NAMALWA (cell line): ENCODE measurements around the gene CBX6.
A peak's percentile ranks its signal among the peaks of the same experiment; 100 is the strongest.

ENCODE experiments used
- DNase-seq: peaks from one replicate; pipeline ENCODE4 v3.0.0-alpha.2; 2015; ENCODE audit warnings: low spot score

CBX6 gene

DNA sequence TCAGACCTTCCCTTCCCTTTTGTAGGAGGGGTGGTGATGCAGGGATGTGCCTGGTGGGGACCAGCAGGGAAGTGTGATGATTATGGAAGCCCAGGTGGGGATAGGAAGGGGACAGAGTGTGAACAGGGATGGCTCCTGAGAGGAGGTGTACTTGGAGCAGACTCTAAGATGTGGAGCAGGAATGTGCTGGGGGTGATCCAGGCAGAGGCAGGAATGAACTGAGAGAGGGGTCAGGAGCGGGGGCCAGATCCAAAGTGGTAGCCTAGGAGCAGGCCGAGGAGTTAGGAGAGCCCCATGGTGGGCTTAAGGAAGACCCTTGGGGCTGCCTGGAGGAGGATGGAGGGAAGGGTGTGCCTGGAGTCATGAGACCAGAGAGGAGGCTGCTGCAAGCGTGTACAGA is 31.9 kb downstream of the CBX6 start:
- no peak for DNase-seq

- DNase-seq, result no peak
Measured at GRCh38 chr22:38839686-38840085, 32.3 kb downstream of the CBX6 start.

GRCh38 chr22:38837414-38837928 is 34.5 kb downstream of the CBX6 start:
- DNase-seq, result no peak

GRCh38 chr22:38835888-38836301 is 36.1 kb downstream of the CBX6 start:
- no peak for DNase-seq

- no peak for DNase-seq
Measured at GRCh38 chr22:38834991-38835390, 37.0 kb downstream of the CBX6 start.

DNA sequence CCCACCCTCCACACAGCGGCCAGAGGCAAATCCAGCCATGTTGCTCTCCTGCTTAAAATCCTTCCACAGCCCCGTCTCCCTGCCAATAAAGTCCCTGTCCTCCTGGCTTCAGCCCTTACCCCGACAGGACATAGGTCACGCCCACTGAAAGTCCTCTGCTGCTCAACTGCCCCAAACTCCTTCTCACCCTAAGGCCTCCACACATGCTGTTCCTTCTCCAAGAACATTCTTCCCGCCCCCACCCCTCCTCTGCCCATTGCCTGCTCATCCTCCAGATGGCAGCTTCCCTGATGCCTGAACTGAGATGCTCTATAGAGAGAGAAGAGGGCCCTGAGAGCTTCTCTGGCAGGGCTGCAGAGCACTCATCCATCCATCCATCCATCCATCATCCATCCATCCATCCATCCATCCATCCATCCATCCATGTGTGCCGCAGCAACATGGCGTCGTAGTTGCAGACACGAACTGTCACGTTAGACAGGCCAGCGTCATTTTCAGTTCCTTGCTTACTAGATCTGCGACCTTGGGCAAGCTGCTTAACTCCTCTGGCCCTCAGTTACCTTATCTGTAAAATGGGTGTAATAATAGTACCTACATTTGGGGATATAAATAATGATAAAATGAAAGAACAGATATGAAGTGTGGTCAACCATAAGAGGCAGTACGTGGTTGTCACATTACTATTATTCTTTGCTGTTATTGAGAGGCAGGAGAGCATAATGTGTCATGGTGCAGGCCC is 37.6 kb downstream of the CBX6 start:
- no peak for DNase-seq

DNA sequence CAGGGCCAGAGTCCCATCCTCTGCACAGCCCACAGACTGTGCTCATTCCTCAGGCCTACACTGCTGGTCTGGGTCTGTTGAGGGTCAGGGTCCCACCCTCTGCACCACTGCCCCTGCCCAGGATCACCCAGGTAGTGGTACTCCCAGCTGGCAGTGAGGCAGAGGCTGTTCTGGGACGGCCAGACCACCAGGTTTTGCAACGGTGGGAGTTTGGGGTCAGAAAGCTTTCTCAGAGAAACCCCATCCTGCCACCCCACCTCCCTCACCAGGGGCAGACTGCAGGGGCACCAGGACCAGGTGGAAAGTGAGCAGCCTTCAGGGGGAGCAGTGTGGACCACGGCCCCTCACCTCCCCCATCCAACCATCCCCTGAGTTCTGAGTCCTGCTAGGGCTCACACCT is 39.0 kb downstream of the CBX6 start:
- DNase-seq, result no peak

- no peak for DNase-seq
Measured at GRCh38 chr22:38832005-38832978, 39.7 kb downstream of the CBX6 start.

GRCh38 chr22:38831166-38831945 is 40.7 kb downstream of the CBX6 start:
- DNase-seq, result no peak

GRCh38 chr22:38830845-38831108 is 41.2 kb downstream of the CBX6 start:
- DNase-seq, result no peak

DNA sequence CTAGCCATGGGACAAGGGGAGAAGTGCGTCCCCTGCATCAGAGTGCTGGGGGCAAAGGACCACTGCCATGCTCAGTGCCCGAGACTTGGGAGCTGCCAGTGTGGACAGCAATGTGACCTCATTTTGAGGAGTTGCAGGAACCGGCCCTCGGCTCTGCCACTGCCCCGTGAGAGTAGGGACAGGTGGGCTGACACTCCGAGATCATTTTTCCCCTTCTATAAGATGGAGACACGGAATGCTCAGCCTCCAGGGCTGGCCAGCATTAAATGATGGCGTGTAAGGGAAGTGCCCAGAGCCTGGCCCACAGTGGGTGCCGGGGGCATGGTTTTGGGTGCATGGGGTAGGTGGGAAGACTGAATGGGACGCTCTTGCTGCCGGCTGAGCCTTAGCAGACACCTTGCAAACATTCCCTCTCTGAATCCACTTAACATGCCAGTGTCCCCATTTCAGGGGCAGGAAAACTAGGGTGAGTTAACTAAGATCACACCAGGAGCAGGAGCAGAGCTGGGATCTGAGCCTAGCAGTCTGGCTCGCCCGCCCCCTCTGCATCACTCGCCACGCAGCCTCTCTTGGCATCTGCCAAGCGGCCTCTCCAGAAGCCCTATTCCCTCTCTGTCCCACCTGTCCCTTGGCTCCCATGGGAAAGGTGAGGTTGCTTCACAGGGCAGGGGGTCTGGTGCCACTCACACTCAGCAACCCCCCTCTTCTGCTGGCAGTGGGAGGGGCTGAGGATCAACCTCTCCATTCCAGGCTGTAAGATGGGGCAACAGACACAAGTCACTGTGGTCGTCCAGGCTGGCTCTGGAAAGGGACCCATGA is 41.8 kb downstream of the CBX6 start:
- no peak for DNase-seq

- DNase-seq, result no peak
Measured at GRCh38 chr22:38829485-38829884, 42.5 kb downstream of the CBX6 start.

GRCh38 chr22:38828616-38829205 is 43.3 kb downstream of the CBX6 start:
- no peak for DNase-seq

DNA sequence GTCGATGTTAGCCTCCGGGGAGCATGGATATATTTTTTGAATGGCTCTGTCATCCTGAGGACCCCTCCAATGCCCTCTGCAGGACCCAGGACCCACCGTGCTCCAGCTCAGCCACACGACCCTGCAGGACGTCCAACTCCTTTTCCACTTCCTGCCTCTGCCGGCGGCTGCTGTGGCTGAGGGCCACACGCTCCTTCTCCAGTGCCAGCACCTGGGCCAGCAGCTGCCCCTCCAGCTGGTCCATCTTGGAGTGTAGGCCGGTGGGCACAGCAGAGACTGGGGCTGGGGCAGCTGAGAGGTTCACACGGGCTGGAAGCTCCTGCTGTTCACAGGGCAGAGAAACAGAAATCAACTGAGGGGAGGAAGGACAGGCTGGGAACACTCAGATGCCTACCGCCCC is 43.8 kb downstream of the CBX6 start:
- DNase-seq, result no peak

DNA sequence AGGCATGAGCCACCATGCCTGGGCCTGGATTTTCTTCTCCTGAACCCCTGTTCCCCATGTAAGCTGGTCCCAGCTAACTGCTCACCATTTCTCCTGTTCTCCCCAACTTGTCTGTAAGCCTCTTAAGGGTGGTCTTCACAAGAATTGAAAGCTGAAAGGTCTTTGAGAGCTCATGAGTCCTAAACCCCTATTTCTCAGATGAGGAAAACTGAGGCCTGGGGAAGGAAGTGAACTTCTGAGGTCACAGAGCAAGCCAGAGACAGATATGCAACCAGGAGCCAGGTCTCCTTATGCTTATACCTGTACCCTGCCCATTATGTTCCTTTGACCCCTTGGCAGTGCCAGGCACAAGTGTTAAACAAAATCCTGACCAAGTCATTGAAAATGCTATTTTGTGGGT is 44.5 kb downstream of the CBX6 start:
- no peak for DNase-seq

- DNase-seq, result no peak
Measured at GRCh38 chr22:38826801-38827200, 45.2 kb downstream of the CBX6 start.

DNA sequence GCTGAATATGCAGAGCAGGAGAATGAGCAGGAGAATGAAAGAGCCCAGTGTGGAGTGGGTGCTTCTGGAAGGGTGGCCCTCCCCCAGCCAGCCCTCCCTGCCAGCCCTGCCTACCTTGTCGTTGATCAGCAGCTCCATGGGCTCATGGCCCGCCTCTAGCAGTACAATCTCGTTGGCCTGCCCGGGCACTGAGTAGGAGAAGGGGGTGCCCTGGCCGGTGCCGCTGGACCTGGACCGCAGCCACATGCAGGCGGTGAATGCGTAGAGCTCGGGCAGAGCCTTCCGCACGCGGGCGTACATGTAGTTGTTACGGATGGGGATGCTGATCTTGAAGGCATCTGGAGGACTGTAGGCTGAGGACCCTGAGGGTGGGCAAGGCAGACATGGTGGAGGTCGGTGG is 45.6 kb downstream of the CBX6 start:
- no peak for DNase-seq

- DNase-seq, result peak; percentile 82
Measured at GRCh38 chr22:38824585-38824984, 47.4 kb downstream of the CBX6 start.

GRCh38 chr22:38823637-38824036 is 48.4 kb downstream of the CBX6 start:
- no peak for DNase-seq

- DNase-seq, result no peak
Measured at GRCh38 chr22:38823076-38823475, 48.9 kb downstream of the CBX6 start.

- DNase-seq, result peak; percentile 19
Measured at GRCh38 chr22:38820020-38820419, 52.0 kb downstream of the CBX6 start.
